ENCODE measurements around the gene DAG1.

The DAG1 gene

GRCh38 chr3:49512781-49513355 is 42.8 kb downstream of the DAG1 start:
- TF ChIP-seq, protein P1, sequence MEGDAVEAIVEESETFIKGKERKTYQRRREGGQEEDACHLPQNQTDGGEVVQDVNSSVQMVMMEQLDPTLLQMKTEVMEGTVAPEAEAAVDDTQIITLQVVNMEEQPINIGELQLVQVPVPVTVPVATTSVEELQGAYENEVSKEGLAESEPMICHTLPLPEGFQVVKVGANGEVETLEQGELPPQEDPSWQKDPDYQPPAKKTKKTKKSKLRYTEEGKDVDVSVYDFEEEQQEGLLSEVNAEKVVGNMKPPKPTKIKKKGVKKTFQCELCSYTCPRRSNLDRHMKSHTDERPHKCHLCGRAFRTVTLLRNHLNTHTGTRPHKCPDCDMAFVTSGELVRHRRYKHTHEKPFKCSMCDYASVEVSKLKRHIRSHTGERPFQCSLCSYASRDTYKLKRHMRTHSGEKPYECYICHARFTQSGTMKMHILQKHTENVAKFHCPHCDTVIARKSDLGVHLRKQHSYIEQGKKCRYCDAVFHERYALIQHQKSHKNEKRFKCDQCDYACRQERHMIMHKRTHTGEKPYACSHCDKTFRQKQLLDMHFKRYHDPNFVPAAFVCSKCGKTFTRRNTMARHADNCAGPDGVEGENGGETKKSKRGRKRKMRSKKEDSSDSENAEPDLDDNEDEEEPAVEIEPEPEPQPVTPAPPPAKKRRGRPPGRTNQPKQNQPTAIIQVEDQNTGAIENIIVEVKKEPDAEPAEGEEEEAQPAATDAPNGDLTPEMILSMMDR (IDR thresholded peaks at IDR 0.05; ENCODE audit: borderline replicate concordance, insufficient read depth, low read depth, low read length): no peak
- H3K4me3 ChIP-seq (ENCODE audit: low read depth, low read length): no peak overlapping the region

DNA sequence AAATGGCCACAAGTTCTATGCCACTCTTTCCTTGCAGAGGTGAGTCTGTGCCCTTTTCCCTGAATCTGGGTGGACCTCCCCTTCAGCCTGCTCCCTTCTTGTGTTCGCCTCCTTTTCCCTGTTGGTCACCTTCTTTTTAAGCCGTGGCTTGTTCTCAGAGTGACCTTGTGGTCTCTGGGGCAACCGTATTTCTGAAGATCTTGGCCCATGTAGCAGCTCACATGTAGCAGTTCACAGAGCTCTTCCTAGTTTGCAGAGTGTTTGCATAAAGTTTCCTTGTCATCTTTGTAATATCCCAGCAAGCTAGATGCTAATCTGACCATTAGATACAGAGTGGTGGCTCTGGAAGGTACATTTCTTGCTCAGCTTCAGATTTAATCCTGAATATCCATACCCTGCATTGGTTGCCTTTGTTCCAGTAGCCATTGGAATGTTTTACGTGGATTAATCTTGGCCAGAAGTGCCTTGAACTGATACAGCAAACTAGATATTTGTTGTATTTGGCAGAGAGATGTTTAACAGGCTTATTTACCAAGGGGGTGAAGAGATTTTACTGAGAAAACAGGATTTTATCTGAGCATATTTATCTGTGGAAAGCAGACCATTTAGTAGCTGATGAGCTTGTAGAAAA is 43.5 kb downstream of the DAG1 start:
- TF ChIP-seq, protein P1 (IDR thresholded peaks at IDR 0.05; ENCODE audit: borderline replicate concordance, insufficient read depth, low read depth, low read length): no peak
- H3K4me3 ChIP-seq (ENCODE audit: low read depth, low read length): no peak overlapping the region

GRCh38 chr3:49518016-49518415 is 47.9 kb downstream of the DAG1 start:
- H3K4me3 ChIP-seq (ENCODE audit: low read depth, low read length): no peak overlapping the region
- TF ChIP-seq, protein P1 (IDR thresholded peaks at IDR 0.05; ENCODE audit: borderline replicate concordance, insufficient read depth, low read depth, low read length): no peak

DNA sequence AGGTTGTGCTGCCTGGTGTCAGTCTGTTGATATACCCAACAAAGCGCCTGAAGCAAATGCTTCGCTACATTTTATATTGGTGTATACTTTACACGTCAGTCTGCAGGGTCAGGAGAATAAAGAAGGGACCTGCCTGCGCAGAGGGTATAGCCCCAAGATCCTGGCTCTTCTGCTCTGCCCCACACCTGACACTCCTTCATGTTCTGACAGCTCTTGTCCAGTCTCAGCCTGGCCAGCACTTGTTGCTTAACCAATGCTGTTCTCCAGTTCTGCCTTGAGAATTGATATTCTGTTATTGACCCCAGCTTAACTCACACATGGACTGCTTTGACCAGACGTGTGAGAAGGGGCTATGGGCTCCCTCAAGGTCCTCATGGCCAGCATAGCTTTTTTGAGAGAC is 48.4 kb downstream of the DAG1 start:
- H3K4me3 ChIP-seq (ENCODE audit: low read depth, low read length): no peak overlapping the region
- TF ChIP-seq, protein P1 (IDR thresholded peaks at IDR 0.05; ENCODE audit: borderline replicate concordance, insufficient read depth, low read depth, low read length): no peak

DNA sequence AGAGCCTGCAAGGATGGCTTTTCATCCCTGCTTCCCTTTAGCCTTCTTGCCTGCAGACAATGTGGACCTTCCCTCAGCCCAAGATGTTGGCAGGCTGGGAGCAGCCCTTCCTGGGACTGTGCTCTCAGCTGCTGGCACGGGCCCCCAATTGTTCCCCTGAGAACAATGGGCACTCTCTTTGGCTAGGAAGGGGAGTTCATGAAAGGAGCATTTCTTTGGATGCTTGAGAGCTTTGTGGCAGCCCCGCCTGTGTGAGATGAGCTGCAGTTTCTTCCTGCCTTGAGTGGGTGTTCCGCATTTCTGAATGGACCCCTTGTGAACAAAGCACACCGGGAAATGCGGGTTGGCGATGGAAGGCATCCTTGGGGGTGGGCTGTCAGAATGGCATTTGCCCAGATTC is 49.2 kb downstream of the DAG1 start:
- H3K4me3 ChIP-seq (ENCODE audit: low read depth, low read length): no peak overlapping the region
- TF ChIP-seq, protein P1 (IDR thresholded peaks at IDR 0.05; ENCODE audit: borderline replicate concordance, insufficient read depth, low read depth, low read length): no peak

DNA sequence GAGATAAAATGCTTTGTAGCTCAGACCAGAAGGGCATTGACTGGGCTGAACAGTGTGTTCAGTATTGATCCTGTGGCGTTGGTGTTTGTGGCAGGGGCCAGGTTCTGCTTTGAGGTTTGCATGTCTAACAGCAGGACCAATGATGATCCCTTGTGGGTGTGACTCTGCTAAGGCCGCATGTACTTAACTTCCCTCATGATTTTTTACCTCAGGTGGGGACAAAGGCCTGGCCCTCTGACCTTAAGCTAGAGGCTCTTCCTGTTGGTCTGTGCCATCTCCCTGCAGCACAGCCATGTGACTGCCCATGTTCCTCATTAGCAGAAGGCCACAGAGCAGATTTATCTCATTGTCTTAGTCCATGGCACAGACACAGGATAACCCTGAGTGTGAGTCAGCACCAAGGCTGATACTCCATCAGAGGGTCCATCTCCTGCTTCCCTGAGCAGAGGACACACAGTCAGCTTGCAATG is 49.9 kb downstream of the DAG1 start:
- TF ChIP-seq, protein P1 (IDR thresholded peaks at IDR 0.05; ENCODE audit: borderline replicate concordance, insufficient read depth, low read depth, low read length): no peak
- no peak overlapping the region for H3K4me3 ChIP-seq (ENCODE audit: low read depth, low read length)

All from GM12875 (cell line).